IMR-90 (cell line): ENCODE data around the gene METTL1.

Source experiments
- CEBPB ChIP-seq: IDR thresholded peaks from 2 replicates; pipeline ENCODE4 v1.6.1; 2012; ENCODE audit warnings: low read depth, low read length, improper control_type of control experiment
- CTCF ChIP-seq: conservative IDR thresholded peaks from 2 replicates; pipeline ENCODE4 v1.5.1; 2012; ENCODE audit warnings: mild to moderate bottlenecking, low read depth, low read length, improper control_type of control experiment
- MAZ ChIP-seq: IDR thresholded peaks from 2 replicates; pipeline ENCODE4 v1.6.1; 2012; ENCODE audit warnings: low read depth, mild to moderate bottlenecking, low read length, improper control_type of control experiment, moderate library complexity, borderline replicate concordance
- MXI1 ChIP-seq: IDR thresholded peaks from 2 replicates; pipeline ENCODE4 v1.6.1; 2012; ENCODE audit warnings: low read depth, mild to moderate bottlenecking, low read length, moderate library complexity, borderline replicate concordance
- POLR2A ChIP-seq: IDR thresholded peaks from 2 replicates; pipeline ENCODE4 v1.6.1; 2012; ENCODE audit warnings: mild to moderate bottlenecking, low read depth, low read length
- RAD21 ChIP-seq: IDR thresholded peaks from 2 replicates; pipeline ENCODE4 v1.6.1; 2012; ENCODE audit warnings: low read length, improper control_type of control experiment
- RFX5 ChIP-seq: IDR thresholded peaks from 2 replicates; pipeline ENCODE4 v1.8.0; 2012; ENCODE audit warnings: low read depth, mild to moderate bottlenecking, low read length, moderate library complexity

GRCh38 chr12:57771236-57771872 lies 551 bp downstream of the METTL1 start:
- TF ChIP-seq CTCF (no peak), POLR2A (no peak), RFX5 (no peak), CEBPB (no peak), RAD21 (no peak), MXI1 (no peak), MAZ (no peak)
